IMR-90 (cell line): ENCODE measurements around the gene ADAMTS17.

ENCODE experiments used
- CEBPB ChIP-seq: IDR thresholded peaks from 2 replicates; pipeline ENCODE4 v1.6.1; 2012; ENCODE audit warnings: low read depth, low read length, improper control_type of control experiment
- CHD1 ChIP-seq: IDR thresholded peaks from 2 replicates; pipeline ENCODE4 v1.6.1; 2012; ENCODE audit warnings: low read depth, low read length, improper control_type of control experiment
- CTCF ChIP-seq: conservative IDR thresholded peaks from 2 replicates; pipeline ENCODE4 v1.5.1; 2012; ENCODE audit warnings: mild to moderate bottlenecking, low read depth, low read length, improper control_type of control experiment
- MAFK ChIP-seq: IDR thresholded peaks from 2 replicates; pipeline ENCODE4 v1.6.1; 2012; ENCODE audit warnings: low read depth, low read length, improper control_type of control experiment
- MXI1 ChIP-seq: IDR thresholded peaks from 2 replicates; pipeline ENCODE4 v1.6.1; 2012; ENCODE audit warnings: low read depth, mild to moderate bottlenecking, low read length, moderate library complexity, borderline replicate concordance
- POLR2A ChIP-seq: IDR thresholded peaks from 2 replicates; pipeline ENCODE4 v1.6.1; 2012; ENCODE audit warnings: mild to moderate bottlenecking, low read depth, low read length
- RAD21 ChIP-seq: IDR thresholded peaks from 2 replicates; pipeline ENCODE4 v1.6.1; 2012; ENCODE audit warnings: low read length, improper control_type of control experiment
- RFX5 ChIP-seq: IDR thresholded peaks from 2 replicates; pipeline ENCODE4 v1.8.0; 2012; ENCODE audit warnings: low read depth, mild to moderate bottlenecking, low read length, moderate library complexity
- SMC3 ChIP-seq: fragments of 150-350 bp; IDR thresholded peaks from 2 replicates; pipeline ENCODE4 v1.6.1; 2016; ENCODE audit warnings: low read depth, mild to moderate bottlenecking, antibody characterized with exemption, low read length, moderate library complexity

- no peak for TF ChIP-seq CTCF
- TF ChIP-seq POLR2A = no peak
- TF ChIP-seq CHD1 = no peak
- no peak for TF ChIP-seq CEBPB
- no peak for TF ChIP-seq MAFK
- no peak for TF ChIP-seq RAD21
- TF ChIP-seq SMC3 = no peak
- TF ChIP-seq MXI1 = no peak
- no peak for TF ChIP-seq RFX5
Measured at GRCh38 chr15:100202309-100202960, 139.3 kb downstream of the ADAMTS17 start.
